Measurements from ENCODE around the gene MORN5. TPM values are rescaled to one million over a fixed set of nuclear protein-coding genes. Genes with fewer than 3 reads are reported as not detected.

The MORN5 gene
- total and polyA plus RNA-seq, 9 of the 15 experiments (the other 6 are each of a cell fraction or from before 2014, with no cell fraction given): not detected

DNA sequence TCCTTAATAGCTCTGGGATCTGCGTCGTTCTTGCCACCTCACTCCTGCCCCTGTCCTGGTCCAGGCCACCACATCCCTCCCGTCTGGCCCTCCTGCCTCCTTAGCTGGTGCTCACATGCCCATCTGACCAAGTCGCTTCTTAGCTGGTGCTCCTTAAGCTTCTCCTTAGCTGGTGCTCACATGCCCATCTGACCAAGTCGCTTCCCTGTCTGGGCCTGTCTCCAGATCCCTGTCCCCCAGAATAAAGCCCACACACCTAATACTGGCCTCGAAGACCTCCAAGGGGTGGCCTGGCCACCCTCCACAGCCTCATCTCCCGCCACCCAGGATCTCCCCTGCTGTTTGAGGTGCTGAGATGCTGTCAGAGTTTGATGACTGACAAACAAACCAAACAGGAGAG, 35.2 kb upstream of the MORN5 start:
- no peak overlapping the region for H3K9ac ChIP-seq (ENCODE audit: insufficient read depth in 1 of 2, low read depth in 2 of 2, low read length in 2 of 2)
- intact Hi-C loops (cut with micrococcal nuclease) (loop anchor here (2.0 kb wide), 1 partner anchor 686 kb away; no protein-coding TSS in a partner anchor), in situ Hi-C loops (cut with MboI) (loop anchor here (5.0 to 10.0 kb wide), 3 partner anchors 228 to 690 kb away; no protein-coding TSS in a partner anchor)
- H3K4me3 ChIP-seq: no peak overlapping the region
- H2AFZ ChIP-seq (ENCODE audit: low read depth, low read length): no peak overlapping the region
- no peak overlapping the region for H3K4me2 ChIP-seq (ENCODE audit: insufficient read depth, low read length)
- DNase-seq (ENCODE audit: extremely low read depth in 1 of 4, low spot score in 3 of 4) (no peak), ATAC-seq (no peak), FAIRE-seq (no peak)
- no peaks in the 10 kb centered on the region for H3K9me3 ChIP-seq (replicated peaks; ENCODE audit: control insufficient read depth, insufficient read depth, low read depth, low read length)
- no peaks in the 10 kb centered on the region for H3K9me1 ChIP-seq (ENCODE audit: control insufficient read depth, insufficient read depth, low read length)
- peaks cover 15% of the 10 kb centered on the region for H4K20me1 ChIP-seq (replicated peaks; ENCODE audit: control insufficient read depth, insufficient read depth, low read length)
- BruUV-seq (replicated peaks): no TSS peak
- peaks cover 0 to 18% of the 10 kb centered on the region in 2 experiments; a peak in 3 of 5 replicates for H3K27me3 ChIP-seq (ENCODE audit: control insufficient read depth in 2 of 2, insufficient read depth in 2 of 2, low read length in 2 of 2)
- no peaks in the 10 kb centered on the region for H3K36me3 ChIP-seq (ENCODE audit: control insufficient read depth, insufficient read depth, low read length)
- WGBS (ENCODE audit: insufficient coverage, low coverage, missing lambda C conversion rate): 4% methylated on average over 7 of the region's 7 CpGs
- CTCF ChIA-PET (ENCODE audit: low intra/inter-chr PET ratio): interaction anchor here (1.5 to 3.9 kb wide), 6 partner anchors 25 to 1225 kb away, joined by 5 to 88 read pairs (median 16); no protein-coding TSS in a partner anchor
- H3K4me1 ChIP-seq (replicated peaks in 1 of 2; ENCODE audit: control insufficient read depth in 2 of 2, insufficient read depth in 2 of 2, low read length in 2 of 2): peaks cover 0 to 30% of the 10 kb centered on the region in 2 experiments; a peak in 3 of 5 replicates
- H3K27ac ChIP-seq (ENCODE audit: extremely low read depth, low read depth, low read length): no peak overlapping the region
- no peaks in the 10 kb centered on the region for H3K79me2 ChIP-seq (ENCODE audit: control insufficient read depth, insufficient read depth, low read length)
- POLR2A ChIA-PET: interaction anchor here (0.6 to 1.6 kb wide), 10 partner anchors 11 to 1232 kb away, joined by 3 to 6 read pairs (median 3); partner anchors contain the start of gene CRB2
- TF ChIP-seq HNRNPLL (IDR thresholded peaks at IDR 0.05; ENCODE audit: low read depth, low read length, poor library complexity, severe bottlenecking) (no peak), POLR2AphosphoS2 (IDR thresholded peaks at IDR 0.05; ENCODE audit: low read length) (no peak), TAF15 (IDR thresholded peaks at IDR 0.05; ENCODE audit: low read depth, low read length) (no peak), BRD4 (IDR thresholded peaks at IDR 0.05) (no peak), KDM1A (IDR thresholded peaks at IDR 0.05) (no peak), U2AF2 (optimal IDR thresholded peaks at IDR 0.05; ENCODE audit: low read depth, low read length) (no peak), SMAD4 (CRISPR knock-in tag; conservative IDR thresholded peaks at IDR 0.05) (no peak), PHB (CRISPR knock-in tag; IDR thresholded peaks at IDR 0.05) (no peak), ARID1B (IDR thresholded peaks at IDR 0.05) (no peak), ZBTB34 (CRISPR knock-in tag; IDR thresholded peaks at IDR 0.05) (no peak), ZNF785 (CRISPR knock-in tag; IDR thresholded peaks at IDR 0.05) (no peak), BCOR (IDR thresholded peaks at IDR 0.05) (no peak), TOE1 (IDR thresholded peaks at IDR 0.05; ENCODE audit: borderline replicate concordance) (no peak), TOE1 (CRISPR knock-in tag; IDR thresholded peaks at IDR 0.05; ENCODE audit: borderline replicate concordance, low read depth) (no peak)
- TF ChIP-seq, protein P1, sequence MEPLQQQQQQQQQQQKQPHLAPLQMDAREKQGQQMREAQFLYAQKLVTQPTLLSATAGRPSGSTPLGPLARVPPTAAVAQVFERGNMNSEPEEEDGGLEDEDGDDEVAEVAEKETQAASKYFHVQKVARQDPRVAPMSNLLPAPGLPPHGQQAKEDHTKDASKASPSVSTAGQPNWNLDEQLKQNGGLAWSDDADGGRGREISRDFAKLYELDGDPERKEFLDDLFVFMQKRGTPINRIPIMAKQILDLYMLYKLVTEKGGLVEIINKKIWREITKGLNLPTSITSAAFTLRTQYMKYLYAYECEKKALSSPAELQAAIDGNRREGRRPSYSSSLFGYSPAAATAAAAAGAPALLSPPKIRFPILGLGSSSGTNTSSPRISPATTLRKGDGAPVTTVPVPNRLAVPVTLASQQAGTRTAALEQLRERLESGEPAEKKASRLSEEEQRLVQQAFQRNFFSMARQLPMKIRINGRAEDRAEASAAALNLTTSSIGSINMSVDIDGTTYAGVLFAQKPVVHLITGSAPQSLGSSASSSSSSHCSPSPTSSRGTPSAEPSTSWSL (CRISPR knock-in tag; IDR thresholded peaks at IDR 0.05; ENCODE audit: borderline replicate concordance): no peak
- TF ChIP-seq, protein P2, sequence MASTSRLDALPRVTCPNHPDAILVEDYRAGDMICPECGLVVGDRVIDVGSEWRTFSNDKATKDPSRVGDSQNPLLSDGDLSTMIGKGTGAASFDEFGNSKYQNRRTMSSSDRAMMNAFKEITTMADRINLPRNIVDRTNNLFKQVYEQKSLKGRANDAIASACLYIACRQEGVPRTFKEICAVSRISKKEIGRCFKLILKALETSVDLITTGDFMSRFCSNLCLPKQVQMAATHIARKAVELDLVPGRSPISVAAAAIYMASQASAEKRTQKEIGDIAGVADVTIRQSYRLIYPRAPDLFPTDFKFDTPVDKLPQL (IDR thresholded peaks at IDR 0.05; ENCODE audit: extremely low read depth, insufficient read length): no peak
- TF ChIP-seq, protein P3, sequence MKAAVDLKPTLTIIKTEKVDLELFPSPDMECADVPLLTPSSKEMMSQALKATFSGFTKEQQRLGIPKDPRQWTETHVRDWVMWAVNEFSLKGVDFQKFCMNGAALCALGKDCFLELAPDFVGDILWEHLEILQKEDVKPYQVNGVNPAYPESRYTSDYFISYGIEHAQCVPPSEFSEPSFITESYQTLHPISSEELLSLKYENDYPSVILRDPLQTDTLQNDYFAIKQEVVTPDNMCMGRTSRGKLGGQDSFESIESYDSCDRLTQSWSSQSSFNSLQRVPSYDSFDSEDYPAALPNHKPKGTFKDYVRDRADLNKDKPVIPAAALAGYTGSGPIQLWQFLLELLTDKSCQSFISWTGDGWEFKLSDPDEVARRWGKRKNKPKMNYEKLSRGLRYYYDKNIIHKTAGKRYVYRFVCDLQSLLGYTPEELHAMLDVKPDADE (conservative IDR thresholded peaks at IDR 0.05; ENCODE audit: control insufficient read depth, low read depth, low read length): no peak

All from K562 (cell line).